ENCODE data around the gene NMNAT2.
"Not testable (repeated sequence)": the region's sequence is repeated elsewhere in the genome, so short reads cannot be mapped to it uniquely, and the experiment has no call there.

NMNAT2 gene

GRCh38 chr1:183275322-183275721 is 142.9 kb downstream of the NMNAT2 start:
- in situ Hi-C loops (cut with MboI; ENCODE audit: low sequenced_read_pairs), result loop anchor here (25.0 kb wide), 1 partner anchor 262 kb away; no protein-coding TSS in a partner anchor

DNA sequence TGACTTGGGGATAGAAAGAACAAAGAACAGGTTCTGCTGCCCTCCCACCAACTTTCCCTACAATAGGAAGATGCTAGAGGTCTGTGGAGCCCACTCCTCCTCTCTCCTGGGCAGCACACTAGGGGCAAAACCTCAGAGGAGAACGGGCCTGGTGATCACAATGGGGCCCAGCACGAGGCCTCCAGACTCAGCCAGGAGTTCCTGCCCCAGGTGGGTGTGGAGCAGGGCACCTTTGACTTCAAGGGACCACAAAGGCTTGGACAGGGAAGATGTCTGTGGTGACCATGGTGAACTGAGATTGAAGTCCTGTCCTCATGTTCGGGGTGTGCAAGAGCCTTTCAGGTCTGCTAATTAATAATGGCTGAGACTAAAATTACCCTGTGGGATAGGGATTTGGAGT is 143.3 kb downstream of the NMNAT2 start:
- in situ Hi-C loops (cut with MboI; ENCODE audit: low sequenced_read_pairs), result loop anchor here (25.0 kb wide), 1 partner anchor 262 kb away; no protein-coding TSS in a partner anchor

DNA sequence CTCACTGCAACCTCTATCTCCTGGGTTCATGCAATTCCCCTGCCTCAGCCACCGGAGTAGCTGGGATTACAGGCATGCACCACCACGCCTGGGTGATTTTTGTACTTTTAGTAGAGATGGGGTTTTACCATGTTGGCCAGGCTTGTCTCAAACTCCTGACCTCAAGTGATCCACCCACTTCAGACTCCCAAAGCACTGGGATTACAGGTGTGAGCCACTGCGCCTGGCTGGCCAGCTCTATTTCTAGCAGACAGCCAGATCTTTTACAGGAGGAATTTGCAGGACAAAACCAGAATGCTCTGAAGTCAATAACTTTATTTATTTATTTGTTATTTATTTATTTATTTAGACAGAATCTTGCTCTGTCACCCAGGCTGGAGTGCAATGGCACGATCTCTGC is 144.2 kb downstream of the NMNAT2 start:
- in situ Hi-C loops (cut with MboI; ENCODE audit: low sequenced_read_pairs), result not testable (repeated sequence)

- in situ Hi-C loops (cut with MboI; ENCODE audit: low sequenced_read_pairs), result no loop called here
These were observed 144.9 kb downstream of the NMNAT2 start for GRCh38 chr1:183273300-183273699.

GRCh38 chr1:183272390-183272848 is 145.8 kb downstream of the NMNAT2 start:
- in situ Hi-C loops (cut with MboI; ENCODE audit: low sequenced_read_pairs), result no loop called here

- in situ Hi-C loops (cut with MboI; ENCODE audit: low sequenced_read_pairs), result no loop called here
These were observed 147.5 kb downstream of the NMNAT2 start for GRCh38 chr1:183270541-183271141.

GRCh38 chr1:183267646-183268431 is 150.3 kb downstream of the NMNAT2 start:
- in situ Hi-C loops (cut with MboI; ENCODE audit: low sequenced_read_pairs), result no loop called here

DNA sequence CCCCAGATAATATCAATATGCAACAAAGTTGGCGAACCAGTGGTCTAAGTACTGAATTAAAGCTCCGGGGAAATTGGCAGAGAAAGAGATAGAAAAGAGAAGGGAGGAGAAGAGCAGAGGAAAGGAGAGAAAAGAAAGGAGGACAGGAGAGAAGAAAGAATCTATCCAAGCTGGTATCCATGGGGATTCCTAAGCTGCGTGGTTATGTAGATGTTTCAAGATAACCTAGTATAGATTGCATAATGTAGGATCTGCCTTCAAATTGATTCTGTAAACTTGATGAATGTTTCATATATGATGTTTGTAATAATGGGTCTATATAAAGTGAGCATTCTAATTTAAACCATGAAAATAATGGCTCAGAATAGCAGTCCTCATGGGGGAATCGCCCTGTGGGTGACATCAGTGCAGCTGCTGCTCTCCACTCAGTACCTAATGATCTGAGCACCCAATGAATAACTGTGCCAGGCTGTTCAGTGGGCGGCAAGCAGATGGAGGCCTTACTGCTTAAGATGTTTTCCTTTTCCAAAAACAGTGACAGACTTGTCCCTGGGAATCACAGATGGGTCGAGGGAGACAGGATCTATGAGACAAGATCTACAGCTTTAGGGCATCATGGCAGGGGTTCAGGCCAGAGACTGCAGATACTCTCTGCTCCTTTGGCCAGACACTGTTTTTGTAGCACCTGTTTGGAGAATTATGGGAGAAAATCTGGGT is 154.1 kb downstream of the NMNAT2 start:
- in situ Hi-C loops (cut with MboI; ENCODE audit: low sequenced_read_pairs), result no loop called here

- in situ Hi-C loops (cut with MboI; ENCODE audit: low sequenced_read_pairs), result no loop called here
These were observed 155.5 kb downstream of the NMNAT2 start for GRCh38 chr1:183262628-183263200.

DNA sequence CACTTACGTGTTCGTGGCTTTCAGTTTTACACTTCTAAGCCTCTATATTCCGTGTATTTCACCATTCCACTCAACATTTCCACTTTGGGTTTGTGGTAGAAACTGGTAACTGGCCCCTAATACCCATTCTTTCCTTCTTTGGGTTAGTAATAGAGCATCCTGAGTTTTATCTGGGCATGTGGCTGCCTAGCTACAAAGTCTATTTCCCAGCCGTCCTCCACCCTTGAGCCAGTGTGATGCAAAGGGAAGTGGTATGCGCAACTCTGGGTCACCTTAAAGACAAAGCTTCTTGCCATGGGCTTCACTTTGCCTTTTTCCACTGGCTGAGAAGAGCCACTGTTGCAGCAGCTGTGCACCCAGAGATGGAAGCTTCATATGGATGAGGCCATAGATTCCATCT is 158.3 kb downstream of the NMNAT2 start:
- in situ Hi-C loops (cut with MboI; ENCODE audit: low sequenced_read_pairs), result no loop called here

GRCh38 chr1:183255073-183255472 is 163.1 kb downstream of the NMNAT2 start:
- in situ Hi-C loops (cut with MboI; ENCODE audit: low sequenced_read_pairs), result no loop called here

DNA sequence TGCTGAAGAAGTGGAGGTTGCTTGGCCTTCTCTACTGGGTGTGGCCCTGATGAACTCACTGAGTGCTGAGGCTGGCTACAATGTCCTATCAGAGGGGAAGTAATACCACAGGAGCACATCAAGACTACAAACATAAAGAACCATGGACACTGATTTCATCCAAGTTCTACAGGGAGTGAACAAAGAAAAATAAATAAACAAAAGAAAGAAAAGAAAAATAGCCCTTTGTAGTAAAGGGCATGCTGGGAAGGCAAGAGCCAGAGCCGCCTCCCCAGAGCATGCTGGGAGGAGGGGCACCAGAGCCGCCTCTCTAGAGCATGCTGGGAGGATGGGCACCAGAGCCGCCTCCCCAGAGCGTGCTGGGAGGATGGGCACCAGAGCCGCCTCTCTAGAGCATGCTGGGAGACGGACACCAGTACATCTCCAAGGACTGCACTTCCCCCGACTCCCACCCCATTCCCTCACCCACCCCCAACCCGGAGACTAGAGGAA is 166.2 kb downstream of the NMNAT2 start:
- in situ Hi-C loops (cut with MboI; ENCODE audit: low sequenced_read_pairs), result no loop called here

GRCh38 chr1:183251101-183251958 is 166.8 kb downstream of the NMNAT2 start:
- in situ Hi-C loops (cut with MboI; ENCODE audit: low sequenced_read_pairs), result no loop called here

DNA sequence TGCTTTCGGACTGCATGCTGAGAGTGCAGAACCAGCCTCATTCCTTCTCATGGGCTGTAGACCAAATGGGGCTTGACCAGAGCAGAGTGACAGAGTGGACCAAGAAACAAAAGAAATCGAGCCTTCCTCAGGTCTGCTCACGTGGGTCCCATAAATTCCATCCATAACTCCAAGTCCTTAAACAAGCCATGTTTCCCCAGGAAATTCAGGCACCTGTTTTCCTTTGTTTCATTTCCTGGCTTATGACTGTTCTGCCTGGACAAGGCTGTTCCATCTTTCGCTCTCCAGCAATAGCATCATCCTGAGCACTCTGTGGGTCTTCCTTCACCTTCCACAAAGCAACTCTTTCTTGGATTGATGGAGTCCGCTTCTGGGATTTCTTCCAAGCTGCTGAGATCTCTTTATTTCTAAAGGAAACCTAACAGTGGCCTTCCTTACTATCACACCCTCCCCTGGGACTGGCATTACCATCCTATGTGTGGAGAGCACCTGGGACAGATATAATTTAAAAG is 168.2 kb downstream of the NMNAT2 start:
- in situ Hi-C loops (cut with MboI; ENCODE audit: low sequenced_read_pairs), result no loop called here

GRCh38 chr1:183248989-183249691 is 169.0 kb downstream of the NMNAT2 start:
- in situ Hi-C loops (cut with MboI; ENCODE audit: low sequenced_read_pairs), result no loop called here

GRCh38 chr1:183247931-183248330 is 170.2 kb downstream of the NMNAT2 start:
- in situ Hi-C loops (cut with MboI; ENCODE audit: low sequenced_read_pairs), result no loop called here

GRCh38 chr1:183247484-183247883 is 170.7 kb downstream of the NMNAT2 start:
- in situ Hi-C loops (cut with MboI; ENCODE audit: low sequenced_read_pairs), result no loop called here

DNA sequence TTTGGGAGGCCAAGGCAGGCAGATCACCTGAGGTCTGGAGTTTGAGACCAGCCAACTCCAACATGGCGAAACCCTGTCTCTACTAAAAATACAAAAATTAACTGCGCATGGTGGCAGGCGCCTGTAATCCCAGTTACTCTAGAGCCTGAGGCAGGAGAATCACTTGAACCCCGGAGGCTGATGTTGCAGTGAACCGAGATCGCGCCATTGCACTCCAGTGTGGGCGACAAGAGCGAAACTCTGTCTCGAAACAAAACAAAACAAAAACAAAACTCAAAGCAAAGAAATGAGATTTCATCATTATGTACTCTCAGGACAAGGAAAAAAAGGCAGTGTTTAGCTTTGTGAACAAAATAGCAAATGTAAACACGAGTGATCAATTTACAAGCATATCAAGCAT is 171.1 kb downstream of the NMNAT2 start:
- in situ Hi-C loops (cut with MboI; ENCODE audit: low sequenced_read_pairs), result no loop called here

GRCh38 chr1:183246436-183246835 is 171.7 kb downstream of the NMNAT2 start:
- in situ Hi-C loops (cut with MboI; ENCODE audit: low sequenced_read_pairs), result no loop called here
